ENCODE results near the gene MBD1. TPM values are rescaled to one million over a fixed set of nuclear protein-coding genes. Genes with fewer than 3 reads are reported as not detected.

The MBD1 gene
- total and polyA plus RNA-seq, 2 of the 13 experiments (the other 11 are each of a cell fraction or from before 2014, with no cell fraction given): 25.5 to 28.6 TPM

DNA sequence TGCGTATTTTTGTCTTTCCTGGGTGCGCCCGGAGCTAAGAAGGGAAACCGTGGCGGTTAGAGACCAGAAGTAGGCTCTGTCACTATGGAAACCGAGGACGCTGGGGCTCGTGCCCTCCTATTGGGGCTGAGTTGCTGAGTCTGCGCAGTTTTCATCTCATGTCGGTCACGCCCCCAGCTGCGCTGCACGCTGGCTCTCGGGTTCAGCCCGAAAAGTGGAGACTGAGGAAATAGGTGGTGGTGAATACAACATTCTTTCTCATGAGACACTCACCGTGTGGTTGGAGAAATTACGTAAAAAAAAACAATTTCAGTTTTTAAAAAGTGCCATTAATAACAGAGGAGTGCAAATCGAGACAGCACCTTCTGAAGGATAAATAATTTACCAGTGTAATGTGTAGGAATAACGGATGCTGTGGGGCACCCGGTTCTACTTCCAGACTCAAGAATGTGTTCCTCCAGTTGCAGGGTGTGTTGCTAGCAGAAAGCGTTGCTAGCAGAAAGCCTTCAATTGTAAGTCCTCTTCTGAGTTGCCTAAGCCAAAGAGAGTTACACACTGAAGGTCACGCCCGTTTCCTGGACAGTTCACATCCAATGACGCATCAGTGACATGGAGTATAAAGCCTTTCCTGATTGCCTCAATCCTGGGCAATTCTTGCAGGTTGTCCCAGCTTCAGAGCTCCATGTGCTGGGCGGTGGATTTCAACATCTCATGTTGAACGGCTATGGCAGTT, 26.6 kb upstream of the MBD1 start (continued):
- TF ChIP-seq, protein P1, sequence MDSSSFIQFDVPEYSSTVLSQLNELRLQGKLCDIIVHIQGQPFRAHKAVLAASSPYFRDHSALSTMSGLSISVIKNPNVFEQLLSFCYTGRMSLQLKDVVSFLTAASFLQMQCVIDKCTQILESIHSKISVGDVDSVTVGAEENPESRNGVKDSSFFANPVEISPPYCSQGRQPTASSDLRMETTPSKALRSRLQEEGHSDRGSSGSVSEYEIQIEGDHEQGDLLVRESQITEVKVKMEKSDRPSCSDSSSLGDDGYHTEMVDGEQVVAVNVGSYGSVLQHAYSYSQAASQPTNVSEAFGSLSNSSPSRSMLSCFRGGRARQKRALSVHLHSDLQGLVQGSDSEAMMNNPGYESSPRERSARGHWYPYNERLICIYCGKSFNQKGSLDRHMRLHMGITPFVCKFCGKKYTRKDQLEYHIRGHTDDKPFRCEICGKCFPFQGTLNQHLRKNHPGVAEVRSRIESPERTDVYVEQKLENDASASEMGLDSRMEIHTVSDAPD (CRISPR knock-in tag; IDR thresholded peaks at IDR 0.05): no peak
- TF ChIP-seq ISX (CRISPR knock-in tag; conservative IDR thresholded peaks at IDR 0.05): no peak
- no peak for TF ChIP-seq TP53 (CRISPR knock-in tag; conservative IDR thresholded peaks at IDR 0.05)
- no peak for TF ChIP-seq RFXANK (CRISPR knock-in tag; IDR thresholded peaks at IDR 0.05)
- no peak for TF ChIP-seq PAWR (CRISPR knock-in tag; IDR thresholded peaks at IDR 0.05; ENCODE audit: borderline replicate concordance)
- TF ChIP-seq ZBTB38 (CRISPR knock-in tag; IDR thresholded peaks at IDR 0.05): no peak
- no peak; the same call in 1 of the 2 replicates for TF ChIP-seq ZNF556 (CRISPR knock-in tag; IDR thresholded peaks at IDR 0.05; ENCODE audit: borderline replicate concordance)
- TF ChIP-seq ZNF619 (CRISPR knock-in tag; IDR thresholded peaks at IDR 0.05): no peak
- peak; percentile 47 for TF ChIP-seq ASH2L (IDR thresholded peaks at IDR 0.05; ENCODE audit: insufficient read length, low read depth, low read length)
- no peak for TF ChIP-seq KLF6 (CRISPR knock-in tag; IDR thresholded peaks at IDR 0.05)
- no peak for TF ChIP-seq ZBTB43 (CRISPR knock-in tag; conservative IDR thresholded peaks at IDR 0.05)
- TF ChIP-seq ZFP62 (CRISPR knock-in tag; IDR thresholded peaks at IDR 0.05): no peak
- no peak for TF ChIP-seq ATF7-NPFF (CRISPR knock-in tag; IDR thresholded peaks at IDR 0.05; ENCODE audit: low read depth)
- TF ChIP-seq, protein P2, sequence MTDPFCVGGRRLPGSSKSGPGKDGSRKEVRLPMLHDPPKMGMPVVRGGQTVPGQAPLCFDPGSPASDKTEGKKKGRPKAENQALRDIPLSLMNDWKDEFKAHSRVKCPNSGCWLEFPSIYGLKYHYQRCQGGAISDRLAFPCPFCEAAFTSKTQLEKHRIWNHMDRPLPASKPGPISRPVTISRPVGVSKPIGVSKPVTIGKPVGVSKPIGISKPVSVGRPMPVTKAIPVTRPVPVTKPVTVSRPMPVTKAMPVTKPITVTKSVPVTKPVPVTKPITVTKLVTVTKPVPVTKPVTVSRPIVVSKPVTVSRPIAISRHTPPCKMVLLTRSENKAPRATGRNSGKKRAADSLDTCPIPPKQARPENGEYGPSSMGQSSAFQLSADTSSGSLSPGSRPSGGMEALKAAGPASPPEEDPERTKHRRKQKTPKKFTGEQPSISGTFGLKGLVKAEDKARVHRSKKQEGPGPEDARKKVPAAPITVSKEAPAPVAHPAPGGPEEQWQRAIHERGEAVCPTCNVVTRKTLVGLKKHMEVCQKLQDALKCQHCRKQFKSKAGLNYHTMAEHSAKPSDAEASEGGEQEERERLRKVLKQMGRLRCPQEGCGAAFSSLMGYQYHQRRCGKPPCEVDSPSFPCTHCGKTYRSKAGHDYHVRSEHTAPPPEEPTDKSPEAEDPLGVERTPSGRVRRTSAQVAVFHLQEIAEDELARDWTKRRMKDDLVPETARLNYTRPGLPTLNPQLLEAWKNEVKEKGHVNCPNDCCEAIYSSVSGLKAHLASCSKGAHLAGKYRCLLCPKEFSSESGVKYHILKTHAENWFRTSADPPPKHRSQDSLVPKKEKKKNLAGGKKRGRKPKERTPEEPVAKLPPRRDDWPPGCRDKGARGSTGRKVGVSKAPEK (CRISPR knock-in tag; IDR thresholded peaks at IDR 0.05; ENCODE audit: borderline replicate concordance): no peak
- TF ChIP-seq REPIN1 (CRISPR knock-in tag; IDR thresholded peaks at IDR 0.05; ENCODE audit: borderline replicate concordance, low read depth): no peak
- no peak for TF ChIP-seq ZNF230 (CRISPR knock-in tag; IDR thresholded peaks at IDR 0.05)
- TF ChIP-seq ZBTB33 (CRISPR knock-in tag; IDR thresholded peaks at IDR 0.05): no peak

Measured in HepG2 (cell line).